Epidermal melanocyte (primary cell): ENCODE data around the gene IRS2.
"Not testable (repeated sequence)": the region's sequence is repeated elsewhere in the genome, so short reads cannot be mapped to it uniquely, and the experiment has no call there.

Experiments used
- DNase-seq: peaks from one replicate; pipeline ENCODE4 v3.0.0; 2011; ENCODE audit warnings: low spot score; ENCODE audit not compliant: insufficient read length

IRS2 gene

DNA sequence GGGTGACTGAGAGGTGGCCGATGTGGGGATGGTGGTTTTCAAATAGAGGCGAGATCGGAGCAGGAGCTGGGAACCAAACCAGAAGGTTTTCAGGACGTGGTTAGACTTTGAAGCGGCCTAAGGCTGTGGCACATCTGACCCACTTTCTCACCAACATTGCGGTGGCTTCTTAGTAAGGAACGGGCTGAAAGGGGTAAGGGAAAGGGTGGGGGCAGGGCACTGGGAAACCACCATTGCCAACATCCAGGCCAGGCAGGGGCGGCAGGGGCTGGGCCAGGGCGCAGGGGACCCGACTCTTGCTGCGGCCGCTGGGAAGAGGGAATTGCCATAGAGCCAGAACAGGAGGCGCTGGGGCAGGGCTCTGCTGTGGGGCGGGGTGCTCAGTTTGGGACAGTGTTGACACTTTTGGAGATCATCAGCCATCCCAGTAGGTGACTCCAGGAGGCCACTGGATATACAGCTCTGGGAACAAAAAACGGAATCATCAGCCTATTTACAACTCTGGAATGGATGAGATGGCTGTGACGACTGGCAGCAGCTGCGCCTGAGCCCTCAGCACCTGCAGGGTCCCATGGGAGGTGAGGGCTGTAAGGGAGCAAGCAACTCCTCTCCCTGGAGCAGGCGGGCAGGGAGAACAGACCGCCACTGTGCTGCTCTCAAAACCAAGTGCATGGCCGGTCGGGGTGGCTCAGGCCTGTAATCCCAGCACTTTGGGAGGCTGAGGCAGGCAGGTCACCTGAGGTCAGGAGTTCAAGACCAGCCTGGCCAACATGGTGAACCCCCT lies 52.2 kb downstream of the IRS2 start:
- no peak for DNase-seq

DNA sequence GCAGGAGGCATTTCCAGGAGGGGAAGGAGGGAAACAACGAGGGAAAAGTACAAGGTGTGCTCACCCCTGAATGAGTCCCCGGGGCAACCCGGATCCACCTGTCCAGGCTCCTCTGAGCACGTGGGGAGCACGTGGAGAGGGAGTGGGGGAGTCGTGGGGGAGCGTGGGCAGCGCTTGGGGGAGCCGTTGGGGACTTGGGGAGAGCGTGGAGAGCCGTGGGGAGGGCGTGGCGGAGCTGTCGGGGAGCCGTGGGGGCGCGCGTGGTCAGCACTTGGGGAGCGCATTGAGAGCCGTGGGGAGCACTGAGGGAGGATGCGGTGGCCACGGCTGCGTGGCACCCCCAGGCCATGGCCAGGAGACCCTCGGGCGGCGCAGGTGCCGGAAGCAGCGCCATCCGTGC lies 52.8 kb downstream of the IRS2 start:
- DNase-seq = no peak

DNA sequence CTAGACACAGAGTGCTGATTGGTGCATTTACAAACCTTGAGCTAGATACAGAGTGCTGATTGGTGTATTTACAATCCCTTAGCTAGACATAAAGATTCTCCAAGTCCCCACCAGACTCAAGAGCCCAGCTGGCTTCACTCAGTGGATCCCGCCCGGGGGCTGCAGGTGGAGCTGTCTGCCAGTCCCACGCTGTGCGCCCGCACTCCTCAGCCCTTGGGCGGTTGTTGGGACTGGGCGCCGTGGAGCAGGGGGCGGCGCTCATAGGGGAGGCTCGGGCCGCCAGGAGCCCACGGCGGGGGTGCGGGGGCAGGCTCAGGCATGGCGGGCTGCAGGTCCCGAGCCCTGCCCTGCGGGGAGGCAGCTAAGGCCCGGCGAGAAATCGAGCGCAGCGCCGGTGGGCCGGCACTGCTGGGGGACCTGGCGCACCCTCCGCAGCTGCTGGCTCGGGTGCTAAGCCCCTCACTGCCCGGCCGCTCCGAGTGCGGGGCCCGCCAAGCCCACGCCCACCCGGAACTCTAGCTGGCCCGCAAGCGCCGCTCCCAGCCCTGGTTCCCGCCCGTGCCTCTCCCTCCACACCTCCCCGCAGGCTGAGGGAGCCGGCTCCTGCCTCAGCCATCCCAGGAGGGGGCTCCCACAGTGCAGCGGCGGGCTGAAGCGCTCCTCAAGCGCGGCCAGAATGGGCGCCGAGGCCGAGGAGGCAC lies 53.8 kb downstream of the IRS2 start:
- not testable (repeated sequence) for DNase-seq

DNA sequence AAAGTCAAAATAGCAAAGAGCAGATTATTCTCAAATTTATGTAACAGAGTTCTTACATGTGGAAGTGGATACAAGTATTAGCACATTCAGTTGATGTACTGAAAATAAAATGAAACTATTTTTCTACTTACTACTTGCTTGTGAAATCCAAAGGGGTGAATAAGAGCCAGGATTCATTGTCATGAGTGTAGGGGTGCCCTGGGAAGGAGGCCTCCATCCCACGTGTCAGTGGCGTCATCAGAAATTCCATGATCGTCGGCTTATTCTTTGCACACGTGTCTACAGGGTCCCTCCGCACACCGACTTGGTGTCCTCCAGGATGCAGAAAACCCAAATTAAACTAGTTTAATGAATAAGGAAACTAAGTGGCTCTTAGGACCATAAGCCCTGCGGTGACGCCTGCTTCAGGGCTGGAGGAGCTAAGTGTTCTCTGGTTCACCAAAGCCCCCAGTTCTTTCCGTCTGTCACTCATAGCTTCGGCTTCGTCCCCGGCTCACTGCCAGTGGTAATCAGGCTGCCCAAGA lies 55.5 kb downstream of the IRS2 start:
- DNase-seq = no peak

DNA sequence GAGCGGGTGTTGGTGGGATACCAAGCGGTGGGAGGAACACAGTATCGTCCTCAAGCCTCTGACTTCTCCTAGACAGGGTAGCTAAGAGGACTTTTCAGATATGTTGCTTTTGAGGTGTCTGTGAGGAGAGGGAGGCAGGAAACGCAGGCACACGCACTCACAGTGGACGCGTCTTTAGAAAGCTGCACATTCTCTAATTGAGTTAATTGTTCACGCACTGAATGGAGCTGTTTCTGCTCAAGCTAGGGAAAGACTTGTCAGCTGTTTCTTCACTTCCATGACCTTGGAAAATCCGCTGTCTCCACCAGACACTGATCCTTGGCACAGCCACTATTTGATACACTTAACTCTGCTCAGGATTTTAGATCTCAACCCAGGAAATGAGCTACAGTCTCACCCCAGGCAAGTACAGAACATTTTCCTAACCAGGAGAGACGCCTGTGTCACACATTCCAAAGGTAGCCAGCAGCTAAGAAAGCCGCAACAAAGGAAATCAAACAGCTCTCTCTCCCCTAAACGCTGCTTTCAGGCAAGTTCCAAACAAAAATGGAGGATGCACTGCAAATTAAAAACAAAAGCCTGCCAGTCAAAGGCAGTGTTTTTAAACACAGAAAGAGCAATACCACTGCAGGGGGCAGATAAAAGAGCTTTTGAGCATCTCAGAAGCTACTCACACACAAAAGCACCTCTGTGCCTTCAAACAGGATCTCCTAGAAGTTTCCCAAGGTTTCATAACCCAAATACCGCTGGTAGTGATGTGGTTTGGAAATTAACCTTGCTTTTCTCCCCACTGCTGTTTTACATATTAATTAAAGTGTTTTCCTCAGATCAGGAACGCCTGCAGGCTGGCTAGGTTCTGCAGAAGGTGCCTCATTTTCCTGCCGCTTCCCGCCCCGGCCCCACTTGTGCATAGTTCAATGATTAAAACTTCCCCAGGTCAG lies 57.3 kb downstream of the IRS2 start:
- DNase-seq = peak; percentile 27

DNA sequence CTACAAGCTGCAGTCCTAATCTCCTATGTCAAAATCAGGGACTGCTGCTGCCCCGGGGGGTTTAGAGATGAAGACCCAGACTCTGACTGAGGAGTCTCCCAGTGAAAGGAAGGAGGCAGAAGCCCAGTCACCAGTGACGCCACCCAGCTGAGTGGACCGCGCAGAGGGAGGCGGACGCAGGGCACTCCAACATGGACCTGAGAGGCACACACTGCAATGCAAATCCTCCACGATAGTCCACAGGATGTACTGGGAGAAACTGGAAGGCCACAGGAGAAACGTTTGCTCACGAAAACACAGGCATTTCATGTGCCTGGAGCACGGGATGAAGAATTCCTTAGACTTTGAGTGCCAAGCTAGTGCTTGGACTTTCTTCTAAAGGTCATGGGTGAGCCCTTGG lies 58.3 kb downstream of the IRS2 start:
- no peak for DNase-seq

DNA sequence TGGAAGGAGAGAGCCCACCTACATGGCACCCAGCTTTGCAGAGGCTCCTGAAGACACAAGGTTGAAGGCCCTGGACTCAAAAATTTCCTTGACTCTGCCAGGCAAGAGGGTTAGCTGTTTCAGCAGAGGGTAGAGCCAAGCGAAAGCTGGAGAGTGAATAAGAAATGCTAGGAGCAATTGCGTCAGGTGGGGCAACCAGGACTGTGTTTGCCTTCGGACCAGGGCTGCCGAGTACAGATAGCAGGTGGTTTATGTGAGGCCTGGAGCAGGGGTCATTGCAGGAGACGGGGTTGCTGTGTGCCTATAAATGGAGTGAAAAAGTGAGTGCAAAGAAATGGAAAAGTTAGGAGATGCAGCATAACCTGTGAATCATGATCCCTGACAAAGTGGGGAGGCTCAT lies 59.1 kb downstream of the IRS2 start:
- DNase-seq = no peak

DNA sequence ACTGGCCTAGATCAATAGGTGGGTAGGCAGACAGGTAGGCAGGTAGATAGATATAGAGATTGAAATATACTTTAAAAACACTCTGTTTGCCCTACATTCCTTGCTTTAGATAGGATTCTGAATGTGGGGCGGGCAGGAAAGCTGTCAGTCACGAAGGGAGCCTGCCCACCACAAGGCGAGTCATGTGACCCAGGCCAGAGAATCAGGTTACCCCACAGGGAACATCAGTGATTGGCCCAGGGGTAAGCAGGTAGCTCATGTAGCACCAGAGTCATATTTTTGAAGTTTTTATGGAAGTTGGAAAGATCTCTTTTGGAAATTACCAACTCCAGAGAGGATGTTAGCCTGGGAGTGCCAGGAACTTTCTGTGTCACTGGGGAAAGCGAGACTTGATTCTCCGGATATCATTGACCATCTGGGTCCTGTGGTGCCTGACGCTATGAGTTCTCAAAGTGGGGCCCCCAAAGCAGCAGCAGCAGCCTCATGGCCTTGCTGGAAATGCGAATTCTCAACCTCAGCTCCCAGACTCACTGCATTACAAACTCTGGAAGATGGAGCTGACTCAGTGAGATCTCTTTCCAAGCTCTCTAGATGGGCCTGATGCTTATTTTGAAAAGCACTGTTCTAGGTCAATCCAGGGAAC lies 60.3 kb downstream of the IRS2 start:
- no peak for DNase-seq

DNA sequence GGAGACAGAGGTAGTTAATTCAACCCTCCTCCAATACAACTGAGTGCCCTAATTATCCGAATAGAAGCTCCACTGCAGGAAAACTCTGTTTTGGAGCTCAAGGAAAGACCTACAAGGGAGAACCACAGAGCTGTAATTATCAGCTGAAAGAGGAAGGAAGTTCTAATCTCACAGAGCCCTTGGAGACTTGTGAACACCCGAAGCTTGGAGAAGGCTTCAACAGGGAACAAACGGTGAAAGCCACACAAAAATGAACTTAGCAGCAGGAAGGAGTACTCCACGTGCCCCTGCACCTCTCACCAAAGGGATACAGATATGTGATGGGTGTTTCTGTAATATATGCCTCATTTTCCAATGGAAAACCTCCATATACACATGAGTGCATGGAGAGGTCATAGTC lies 61.1 kb downstream of the IRS2 start:
- no peak for DNase-seq

DNA sequence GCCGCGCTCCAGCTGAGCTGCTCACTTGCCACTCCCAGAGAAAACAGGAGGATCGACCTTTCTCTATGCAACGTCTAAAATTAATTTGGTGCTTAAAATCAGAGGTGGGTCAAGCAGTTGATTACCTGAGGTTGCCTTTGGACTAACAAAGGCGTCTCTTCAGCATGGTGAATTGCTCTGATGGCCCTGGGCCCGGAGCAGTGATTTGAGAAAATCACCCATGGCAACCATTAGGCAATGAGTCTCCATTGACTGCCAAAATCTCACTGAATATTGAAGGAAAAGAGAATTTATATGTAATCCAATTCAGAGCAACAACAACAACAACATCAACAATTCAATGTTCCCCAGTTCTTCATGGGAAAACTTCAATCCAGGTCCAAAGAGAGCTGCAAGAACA lies 61.8 kb downstream of the IRS2 start:
- no peak for DNase-seq

DNA sequence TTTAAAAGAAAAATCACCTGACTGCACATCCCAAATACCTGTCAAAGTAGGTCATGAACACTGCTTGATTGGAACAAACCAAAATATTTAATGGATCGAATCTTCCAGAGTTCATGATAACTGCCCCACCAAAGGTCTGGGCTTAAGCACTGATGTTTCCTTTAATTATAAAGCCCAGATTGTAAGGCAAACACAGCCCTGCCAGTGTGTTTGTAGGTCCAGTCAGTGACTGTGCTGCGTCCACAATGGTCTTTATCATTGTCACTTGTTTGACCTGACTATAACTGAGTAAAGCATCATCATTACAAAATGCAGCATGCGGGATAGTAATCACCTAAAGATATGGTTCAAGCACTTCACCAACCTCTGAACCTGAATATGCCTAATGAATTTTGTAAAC lies 63.3 kb downstream of the IRS2 start:
- no peak for DNase-seq

DNA sequence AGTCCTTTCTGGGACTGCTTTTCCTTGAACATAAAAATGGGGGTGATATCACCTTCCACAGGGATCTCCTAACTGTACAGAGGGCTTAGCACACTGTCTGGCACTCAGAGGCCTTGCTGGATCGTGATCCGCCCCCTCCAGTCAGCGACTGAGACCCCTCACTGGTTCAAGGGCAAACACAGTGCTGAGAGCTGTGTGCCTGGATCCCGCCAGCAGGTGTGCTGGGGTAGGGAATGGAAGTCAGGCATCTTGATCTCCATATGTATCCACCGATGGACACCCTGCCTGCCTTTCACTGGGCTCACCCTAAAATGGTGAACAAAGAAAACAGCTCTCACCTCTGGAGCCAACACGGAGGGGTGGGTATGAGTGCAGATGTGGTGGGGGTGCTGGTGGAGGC lies 64.3 kb downstream of the IRS2 start:
- no peak for DNase-seq

DNA sequence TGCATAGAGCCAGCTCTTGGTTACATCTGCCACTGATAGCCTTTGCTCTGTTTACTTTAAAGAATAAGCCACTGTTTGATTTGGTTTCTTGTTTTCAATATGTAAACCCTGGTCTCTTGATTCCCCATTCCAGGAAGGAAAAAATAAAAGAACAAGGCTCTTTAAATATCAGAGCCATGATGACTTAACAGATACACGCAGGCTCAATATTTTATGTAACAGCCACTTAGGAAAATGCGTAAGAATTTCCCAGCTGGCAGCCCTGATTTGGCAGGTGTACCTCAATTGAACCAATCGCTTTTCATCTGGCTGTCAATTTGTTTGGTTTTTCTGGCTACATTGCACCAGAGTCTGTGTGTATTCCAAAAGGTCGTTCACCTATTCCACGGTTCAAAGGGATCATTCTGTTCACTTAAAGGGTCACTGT lies 65.6 kb downstream of the IRS2 start:
- DNase-seq = peak; percentile 31

DNA sequence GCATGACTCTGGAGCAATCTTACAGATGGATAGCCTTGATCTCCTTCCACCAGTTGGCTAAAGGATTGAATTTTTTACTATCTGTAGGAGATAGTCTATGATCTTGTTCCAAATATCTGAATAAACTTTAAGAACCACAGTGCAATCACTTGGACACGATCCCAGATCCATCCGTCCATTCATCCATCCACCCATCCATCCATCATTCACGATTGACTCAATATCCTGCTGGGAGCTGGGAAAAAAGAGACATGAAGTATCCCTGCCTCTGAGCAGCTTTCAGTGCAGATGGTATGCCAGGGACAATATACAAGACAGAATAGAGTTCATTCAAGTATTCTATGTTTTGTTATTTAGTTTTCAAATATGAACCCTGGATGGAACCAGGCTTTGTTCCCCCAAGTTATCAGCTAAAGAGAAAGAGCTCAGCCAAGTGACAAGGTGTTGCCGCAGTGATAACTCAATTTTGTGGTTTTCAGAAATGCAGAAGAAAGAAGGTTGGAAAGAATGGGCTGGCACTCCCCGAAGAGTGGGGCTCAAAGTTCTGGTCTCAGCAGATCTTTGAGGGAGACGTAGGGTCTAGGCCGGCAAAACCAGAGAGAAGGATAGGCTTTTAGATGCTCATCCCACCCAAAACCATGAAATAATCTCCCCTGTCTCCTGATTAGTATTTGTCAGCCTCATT lies 66.3 kb downstream of the IRS2 start:
- DNase-seq = no peak

DNA sequence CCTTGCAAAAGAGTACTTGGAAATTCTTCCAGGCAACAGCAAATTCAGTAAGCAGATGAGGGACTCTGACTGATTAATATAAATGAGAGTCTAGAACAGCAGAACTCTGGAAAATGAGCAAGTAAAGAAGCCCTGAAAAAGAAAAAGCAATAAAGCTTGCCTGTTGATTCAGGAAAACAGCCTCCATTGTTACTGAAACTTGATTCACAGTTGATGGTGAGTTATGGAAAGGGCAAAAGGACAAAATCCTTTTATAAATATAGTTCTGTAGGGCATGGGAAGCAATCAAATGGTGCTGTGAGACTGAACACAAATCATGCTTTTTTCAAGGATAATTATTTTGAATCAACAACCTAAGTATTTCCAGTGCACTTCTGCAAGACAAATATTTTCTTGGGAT lies 67.7 kb downstream of the IRS2 start:
- no peak for DNase-seq

DNA sequence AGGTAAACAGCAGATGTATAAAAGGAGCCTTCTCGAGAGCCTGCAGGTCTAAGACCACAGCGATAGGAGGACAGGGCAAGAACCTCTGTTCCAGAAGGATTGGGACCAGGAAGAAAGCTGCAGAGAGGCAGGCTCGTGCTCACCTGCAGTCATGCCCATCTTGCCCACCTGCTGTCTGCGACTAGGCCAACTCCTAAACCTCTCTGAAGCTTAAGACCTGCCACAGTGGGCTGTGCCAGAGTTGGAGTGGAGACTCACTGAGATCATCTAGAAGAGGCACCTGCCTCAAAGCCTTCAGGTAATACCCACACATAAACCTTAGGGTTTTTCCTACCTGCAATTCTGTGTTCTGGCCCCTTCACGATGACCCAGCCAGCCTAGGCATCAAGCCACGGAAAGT lies 68.7 kb downstream of the IRS2 start:
- no peak for DNase-seq

DNA sequence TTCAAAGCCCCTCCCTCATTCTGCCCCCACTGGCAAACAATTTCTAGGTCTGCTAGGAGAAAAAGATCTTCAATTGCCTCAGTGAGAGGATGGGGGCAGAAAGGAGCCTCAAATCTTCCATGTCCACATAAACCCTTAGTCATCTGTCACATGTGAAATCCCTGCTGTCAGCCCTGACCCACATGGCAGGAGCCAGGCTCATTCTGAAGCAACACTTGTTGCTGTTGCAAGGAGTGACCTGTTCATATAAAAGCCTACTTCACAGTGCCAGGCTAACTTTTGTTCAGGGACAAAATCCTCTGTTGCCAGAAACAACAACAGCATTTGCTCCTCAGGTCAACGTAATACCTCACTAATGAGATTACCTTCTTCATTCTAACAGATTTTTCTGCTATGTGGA lies 70.5 kb downstream of the IRS2 start:
- DNase-seq = no peak

DNA sequence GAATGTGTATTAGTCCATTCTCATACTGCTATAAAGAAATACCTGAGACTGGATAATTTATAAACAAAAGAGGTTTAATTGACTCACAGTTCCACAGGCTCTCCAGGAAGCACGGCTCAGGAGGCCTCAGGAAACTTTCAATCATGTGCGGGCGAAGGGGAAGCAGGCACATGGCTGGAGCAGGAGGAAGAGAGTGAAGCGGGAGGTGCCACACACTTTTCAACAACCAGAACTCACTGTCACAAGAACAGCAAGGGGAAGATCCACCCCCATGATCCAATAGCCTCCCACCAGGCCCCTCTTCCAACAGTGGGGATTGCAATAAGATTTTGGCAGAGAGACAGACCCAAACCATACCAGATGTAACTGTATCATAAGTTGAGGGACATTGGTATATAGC lies 72.7 kb downstream of the IRS2 start:
- DNase-seq = no peak

DNA sequence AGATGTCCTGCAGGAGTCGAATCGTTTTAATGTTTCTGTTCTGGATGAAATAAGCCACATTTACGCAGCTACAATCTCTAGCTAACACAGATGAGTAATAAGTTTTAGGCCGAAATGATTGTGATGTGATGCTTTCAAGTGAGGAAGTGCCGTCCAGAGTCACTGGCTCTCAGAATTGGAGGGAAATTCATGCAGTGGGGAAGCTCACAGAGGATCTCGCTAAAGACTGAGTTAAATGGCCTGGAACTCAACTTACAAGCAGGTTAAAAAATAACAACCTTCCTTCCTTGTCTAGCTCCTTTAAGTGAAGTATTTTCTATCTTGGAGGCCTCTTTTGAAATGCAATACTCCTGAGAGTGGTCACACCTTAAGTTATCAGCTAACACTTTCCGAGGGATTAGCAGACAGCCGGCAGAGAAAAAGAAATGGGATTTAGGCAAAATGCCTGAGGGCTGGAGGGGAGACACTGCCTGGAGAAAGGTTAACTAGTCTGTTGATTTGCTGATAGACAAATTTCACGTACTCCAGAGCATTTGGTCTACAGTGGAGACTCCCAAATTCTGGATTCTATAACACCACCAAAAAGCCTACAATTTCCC lies 74.2 kb downstream of the IRS2 start:
- DNase-seq = no peak
